Liver (tissue), 9 donors: ENCODE results near the gene FAM156A. TPM values are rescaled to one million over a fixed set of nuclear protein-coding genes. Genes with fewer than 3 reads are reported as not detected.
"Not testable (repeated sequence)": the region's sequence is repeated elsewhere in the genome, so short reads cannot be mapped to it uniquely, and the experiment has no call there.

Source experiments
- DNase-seq: peaks from one replicate; pipeline ENCODE4 v3.0.0-alpha.2; 2017; ENCODE audit warnings: low spot score
- H3K27ac ChIP-seq, 2 donors: one replicate each; pipeline ENCODE4 v1.7.0; 2013; ENCODE audit warnings: inconsistent platforms in 2 of 2, low read length in 2 of 2, control low read depth in 1 of 2, low read depth in 1 of 2, mild to moderate bottlenecking in 1 of 2
- H3K27me3 ChIP-seq, 4 donors: one replicate each; pipeline versions ENCODE4 v1.6.1 to v1.7.0; 2013; ENCODE audit warnings: low read length in 3 of 4, inconsistent platforms in 1 of 4, mild to moderate bottlenecking in 1 of 4, moderate library complexity in 1 of 4; ENCODE audit not compliant: control insufficient read depth in 4 of 4, insufficient read depth in 4 of 4
- H3K36me3 ChIP-seq, 4 donors: one replicate each; pipeline versions ENCODE4 v1.6.1 to v1.7.0; 2013; ENCODE audit warnings: low read length in 3 of 4, mild to moderate bottlenecking in 3 of 4, low read depth in 1 of 4, moderate library complexity in 1 of 4; ENCODE audit not compliant: control insufficient read depth in 4 of 4, insufficient read depth in 3 of 4
- H3K4me1 ChIP-seq, 4 donors: one replicate each; pipeline versions ENCODE4 v1.6.1 to v1.7.0; 2013; ENCODE audit warnings: low read length in 3 of 4, mild to moderate bottlenecking in 3 of 4, moderate library complexity in 1 of 4; ENCODE audit not compliant: control insufficient read depth in 4 of 4, insufficient read depth in 4 of 4
- H3K4me3 ChIP-seq, 3 donors: one replicate each; pipeline versions ENCODE4 v1.6.1 to v1.7.0; 2013; ENCODE audit warnings: low read length in 3 of 3, control low read depth in 1 of 3, low read depth in 1 of 3, mild to moderate bottlenecking in 1 of 3
- H3K9ac ChIP-seq, 2 donors: one replicate each; pipeline ENCODE4 v1.7.0; 2013; ENCODE audit warnings: low read length in 2 of 2, mild to moderate bottlenecking in 2 of 2, moderate library complexity in 2 of 2, control low read depth in 1 of 2, low read depth in 1 of 2
- H3K9me3 ChIP-seq, 4 donors: one replicate each; pipeline versions ENCODE4 v1.6.1 to v1.7.0; 2013; ENCODE audit warnings: low read length in 3 of 4; ENCODE audit not compliant: control insufficient read depth in 4 of 4
- ATF3 ChIP-seq: IDR thresholded peaks from 2 replicates; pipeline ENCODE4 v1.6.1; 2016; ENCODE audit warnings: antibody characterized with exemption
- EGR1 ChIP-seq, 2 donors: IDR thresholded peaks; 2 replicates each; pipeline ENCODE4 v1.6.1; 2016 to 2018; ENCODE audit warnings: antibody characterized with exemption in 2 of 2, low read depth in 2 of 2
- FOXA1 ChIP-seq: IDR thresholded peaks from 2 replicates; pipeline ENCODE4 v1.6.1; 2016; ENCODE audit warnings: antibody characterized with exemption
- FOXA2 ChIP-seq: IDR thresholded peaks from 2 replicates; pipeline ENCODE4 v1.6.1; 2016; ENCODE audit warnings: antibody characterized with exemption
- HNF4A ChIP-seq, 2 donors: conservative IDR thresholded peaks; 2 replicates each; pipeline ENCODE4 v1.6.1; 2016; ENCODE audit warnings: antibody characterized with exemption in 2 of 2, mild to moderate bottlenecking in 2 of 2
- NR2F2 ChIP-seq: IDR thresholded peaks from 2 replicates; pipeline ENCODE4 v1.6.1; 2016; ENCODE audit warnings: antibody characterized with exemption
- RAD21 ChIP-seq, 2 donors: IDR thresholded peaks; 2 replicates each; pipeline ENCODE4 v1.6.1; 2016; ENCODE audit warnings: antibody characterized with exemption in 2 of 2, mild to moderate bottlenecking in 2 of 2
- RXRA ChIP-seq, 2 donors: IDR thresholded peaks; 2 replicates each; pipeline ENCODE4 v1.6.1; 2017 to 2018; ENCODE audit warnings: antibody characterized with exemption in 2 of 2, mild to moderate bottlenecking in 1 of 2
- SP1 ChIP-seq: IDR thresholded peaks from 2 replicates; pipeline ENCODE4 v1.6.1; 2018; ENCODE audit warnings: antibody characterized with exemption, mild to moderate bottlenecking
- TAF1 ChIP-seq: conservative IDR thresholded peaks from 2 replicates; pipeline ENCODE4 v1.6.1; 2016; ENCODE audit warnings: antibody characterized with exemption, mild to moderate bottlenecking
- YY1 ChIP-seq: IDR thresholded peaks from 2 replicates; pipeline ENCODE4 v1.6.1; 2016; ENCODE audit warnings: antibody characterized with exemption, mild to moderate bottlenecking
- ZBTB33 ChIP-seq: IDR thresholded peaks from 2 replicates; pipeline ENCODE4 v1.6.1; 2016; ENCODE audit warnings: antibody characterized with exemption
- WGBS: extraction: QIAGEN DNeasy Blood & Tissue Kit; methylation state at CpG from one replicate; pipeline ENCODE4 v1.1.7; 2013; 5-methylcytosine and 5-hydroxymethylcytosine counted together
- polyA plus RNA-seq, 2 donors: library from polyadenylated mRNA; stranded (reverse) in 1 of 2; unstranded in 1 of 2; fragments of 200-250 nt in 1 of 2; fragments of >200 nt in 1 of 2; fragmentation: Nextera tagmentation in 1 of 2; extraction: Ambion mirVana in 1 of 2; gene quantifications; one replicate each; pipeline versions ENCODE4 v1.2.1 to v1.2.3, GENCODE V29; 2013 to 2015
- total RNA-seq, 2 donors: library from RNA; depleted of rRNA; stranded (reverse); fragments of >200 nt; gene quantifications; one replicate each; pipeline ENCODE4 v1.2.3, GENCODE V29; 2014
- donor health status: healthy.
- donor health status: healthy.
- donor health status: healthy.
- donor health status: healthy.
- donor health status: healthy.

FAM156A gene
- total RNA-seq: 10 to 100 TPM in 1 of 2 donors, 1 to 10 TPM in 1; 2.7 to 12.6 TPM
- 1 to 10 TPM; 4.1 to 7.7 TPM for polyA plus RNA-seq

GRCh38 chrX:52958113-52958959 lies at the start of gene FAM156A:
TSS of gene FAM156A (minus strand) at chrX:52958518. CDS start at chrX:52948588, 9,930 bp downstream.
- not testable (repeated sequence) for H3K4me3 ChIP-seq, H3K27me3 ChIP-seq, H3K4me1 ChIP-seq, DNase-seq, H3K9ac ChIP-seq, H3K36me3 ChIP-seq, H3K9me3 ChIP-seq, H3K27ac ChIP-seq
- WGBS: no CpG with 5 or more reads among the region's 91 CpGs

GRCh38 chrX:53005327-53005726 lies 47.0 kb upstream of the FAM156A start:
- peaks cover 0 to 11% (median 2%) of the 10 kb centered on the region in 4 donors for H3K27me3 ChIP-seq
- DNase-seq: no peak

GRCh38 chrX:53004811-53005210 lies 46.5 kb upstream of the FAM156A start:
- Histone ChIP-seq H3K27ac (no peak overlapping the region), H3K27me3 (peaks cover 0 to 11% (median 2%) of the 10 kb centered on the region in 4 donors), H3K9ac (no peak overlapping the region), H3K9me3 (no peaks in the 10 kb centered on the region), H3K4me3 (no peak overlapping the region), H3K36me3 (no peaks in the 10 kb centered on the region), H3K4me1 (no peaks in the 10 kb centered on the region)
- TF ChIP-seq SP1: no peak
- TF ChIP-seq FOXA2: no peak
- no peak for TF ChIP-seq ZBTB33
- TF ChIP-seq TAF1: no peak
- TF ChIP-seq EGR1 (IDR thresholded peaks at IDR 0.05; ENCODE audit: low read depth in 2 of 2): no peak
- no peak for TF ChIP-seq ATF3
- TF ChIP-seq RAD21 (IDR thresholded peaks at IDR 0.05): no peak
- TF ChIP-seq FOXA1: no peak
- TF ChIP-seq RXRA (IDR thresholded peaks at IDR 0.05): no peak
- TF ChIP-seq YY1: no peak
- TF ChIP-seq HNF4A (conservative IDR thresholded peaks at IDR 0.05): no peak
- no peak for DNase-seq
- 21% methylated on average over 4 of the region's 4 CpGs for WGBS

More at GRCh38 chrX:53005327-53005726, 47.0 kb upstream of the FAM156A start:
- no peak for TF ChIP-seq NR2F2
- TF ChIP-seq HNF4A (conservative IDR thresholded peaks at IDR 0.05): no peak
- Histone ChIP-seq H3K36me3 (no peaks in the 10 kb centered on the region), H3K9me3 (no peaks in the 10 kb centered on the region), H3K4me1 (no peaks in the 10 kb centered on the region), H3K9ac (no peak overlapping the region), H3K4me3 (no peak overlapping the region), H3K27ac (no peak overlapping the region)
- WGBS: 45% methylated on average over 3 of the region's 3 CpGs
